K562 (cell line): ENCODE measurements around the gene TRIM24. TPM values are rescaled to one million over a fixed set of nuclear protein-coding genes. Genes with fewer than 3 reads are reported as not detected.
A peak's percentile ranks its signal among the peaks of the same experiment; 100 is the strongest.

Source experiments
- ATAC-seq: fragments of 200-7000 bp; cut with Tn5 transposase; 3 replicates; pipeline ENCODE4 v1.9.1; 2020; ENCODE audit warnings: moderate library complexity
- BruUV-seq: library from RNA; stranded (reverse); fragments of 400-500 nt; replicated peaks from 2 replicates; lab custom pipeline; 2021; lab: Mats Ljungman, UMichigan
- CTCF ChIA-PET: fragments of 300-600 bp; formaldehyde crosslinking; extraction: SDS; loops from one replicate; lab custom pipeline; 2021; ENCODE audit warnings: low intra/inter-chr PET ratio; lab: Yijun Ruan, JAX
- POLR2A ChIA-PET: fragments of 300-600, 350-650 bp; sonication (Branson Sonifier 250); formaldehyde crosslinking; extraction: SDS; loops from one replicate; lab custom pipeline; 2021; ENCODE audit warnings: antibody characterized with exemption, inconsistent platforms; lab: Yijun Ruan, JAX
- DNase-seq, 4 experiments: peaks; one replicate each; pipeline versions ENCODE4 v3.0.0 to v3.0.0-alpha.2; 2011 to 2018; ENCODE audit warnings: low spot score in 3 of 4, mixed read lengths in 3 of 4; ENCODE audit errors: extremely low read depth in 1 of 4
- FAIRE-seq: peaks from 2 replicates; lab custom pipeline; 2011; peaks lifted over from hg19 to GRCh38; lab: Jason Lieb, UNC
- H2AFZ ChIP-seq: 2 replicates; pipeline ENCODE4 v1.6.0; 2011; ENCODE audit warnings: low read depth, low read length, control low read depth, inconsistent platforms
- H3K27ac ChIP-seq: fragments of 200-600 bp; 3 replicates; pipeline ENCODE4 v1.8.0; 2011; ENCODE audit warnings: low read depth, mild to moderate bottlenecking, control low read depth, inconsistent platforms, low read length, moderate library complexity, mixed read lengths; ENCODE audit errors: extremely low read depth
- H3K27me3 ChIP-seq, 2 experiments: fragments of 300-600 bp in 1 of 2; 2 replicates in 1 of 2; 3 replicates in 1 of 2; pipeline versions ENCODE4 v1.6.0 to v1.8.0; 2011; ENCODE audit warnings: inconsistent platforms in 2 of 2, low read length in 2 of 2, mild to moderate bottlenecking in 1 of 2, mixed read lengths in 1 of 2, moderate library complexity in 1 of 2; ENCODE audit not compliant: control insufficient read depth in 2 of 2, insufficient read depth in 2 of 2
- H3K36me3 ChIP-seq: fragments of 300-600 bp; 3 replicates; pipeline ENCODE4 v1.8.0; 2011; ENCODE audit warnings: mild to moderate bottlenecking, low read length, inconsistent platforms; ENCODE audit not compliant: control insufficient read depth, insufficient read depth
- H3K4me1 ChIP-seq, 2 experiments: fragments of 200-600 bp in 1 of 2; replicated peaks in 1 of 2; 2 replicates in 1 of 2; 3 replicates in 1 of 2; pipeline versions ENCODE4 v1.5.1 to v1.8.0; 2011; ENCODE audit warnings: inconsistent platforms in 2 of 2, low read length in 2 of 2, mild to moderate bottlenecking in 1 of 2, mixed read lengths in 1 of 2, moderate library complexity in 1 of 2; ENCODE audit not compliant: control insufficient read depth in 2 of 2, insufficient read depth in 2 of 2
- H3K4me2 ChIP-seq: 2 replicates; pipeline ENCODE4 v1.6.1; 2011; ENCODE audit warnings: low read length, control low read depth, inconsistent platforms, mixed read lengths; ENCODE audit not compliant: insufficient read depth
- H3K4me3 ChIP-seq: fragments of 200-600 bp; sonication (generic), shearing (Covaris generic); 2 replicates; pipeline ENCODE4 v1.5.1; 2016; ENCODE audit warnings: control low read depth, inconsistent platforms
- H3K79me2 ChIP-seq: fragments of 200-600 bp; 3 replicates; pipeline ENCODE4 v1.8.0; 2011; ENCODE audit warnings: low read length, inconsistent platforms; ENCODE audit not compliant: control insufficient read depth, insufficient read depth
- H3K9ac ChIP-seq, 2 experiments: 2 replicates each; pipeline versions ENCODE4 v1.6.0 to v1.6.1; 2011; ENCODE audit warnings: low read depth in 2 of 2, low read length in 2 of 2, control low read depth in 1 of 2, inconsistent platforms in 1 of 2, mild to moderate bottlenecking in 1 of 2, mixed read lengths in 1 of 2; ENCODE audit not compliant: insufficient read depth in 1 of 2
- H3K9me1 ChIP-seq: one replicate; pipeline ENCODE4 v1.6.0; 2011; ENCODE audit warnings: inconsistent platforms, mild to moderate bottlenecking, low read length, moderate library complexity; ENCODE audit not compliant: control insufficient read depth, insufficient read depth
- H3K9me3 ChIP-seq: replicated peaks from 2 replicates; pipeline ENCODE4 v1.5.1; 2011; ENCODE audit warnings: low read depth, low read length, inconsistent platforms; ENCODE audit not compliant: control insufficient read depth, insufficient read depth
- H4K20me1 ChIP-seq: replicated peaks from 2 replicates; pipeline ENCODE4 v1.6.1; 2011; ENCODE audit warnings: low read length, inconsistent platforms, mixed read lengths; ENCODE audit not compliant: control insufficient read depth, insufficient read depth
- ARID1B ChIP-seq: fragments of 450-650 bp; IDR thresholded peaks from 2 replicates; pipeline ENCODE4 v1.6.1; 2016; ENCODE audit warnings: antibody characterized with exemption, mild to moderate bottlenecking, inconsistent platforms
- CCAR2 ChIP-seq: fragments of 200-400 bp; formaldehyde crosslinking; IDR thresholded peaks from 2 replicates; pipeline ENCODE4 v1.6.1; 2017; ENCODE audit warnings: mild to moderate bottlenecking, low read depth, low read length
- CEBPB ChIP-seq: fragments of 450-650 bp; IDR thresholded peaks from 2 replicates; pipeline ENCODE4 v1.6.1; 2016; ENCODE audit warnings: missing genetic modification characterization, missing compliant biosample characterization
- DMBX1 ChIP-seq: fragments of 250-450 bp; sonication (Bioruptor Pico); IDR thresholded peaks from 2 replicates; pipeline ENCODE4 v1.8.0; 2022; ENCODE audit warnings: inconsistent platforms, mild to moderate bottlenecking, moderate library complexity, borderline replicate concordance
- HBP1 ChIP-seq: fragments of 450-650 bp; formaldehyde crosslinking; IDR thresholded peaks from 2 replicates; pipeline ENCODE4 v1.4.0; 2022; ENCODE audit warnings: missing genetic modification characterization
- MBD2 ChIP-seq: sonication (generic); IDR thresholded peaks from 2 replicates; pipeline ENCODE4 v1.6.1; 2016; ENCODE audit warnings: low read depth, borderline replicate concordance
- PHF21A ChIP-seq: fragments of 450-650 bp; IDR thresholded peaks from 2 replicates; pipeline ENCODE4 v1.6.1; 2017; ENCODE audit warnings: low read depth, borderline replicate concordance
- POLR2H ChIP-seq: IDR thresholded peaks from 2 replicates; pipeline ENCODE4 v1.6.1; 2016; ENCODE audit warnings: missing genetic modification characterization, low read depth, mild to moderate bottlenecking, control low read depth, missing compliant biosample characterization, moderate library complexity
- SIRT6 ChIP-seq: IDR thresholded peaks from one replicate; pipeline ENCODE4 v1.6.1; 2012; ENCODE audit warnings: low read depth, mild to moderate bottlenecking, control low read depth, inconsistent platforms, low read length, moderate library complexity
- YY1 ChIP-seq, 3 experiments: IDR thresholded peaks; 2 replicates each; pipeline ENCODE4 v1.6.1; 2011; ENCODE audit warnings: low read length in 2 of 3, mild to moderate bottlenecking in 2 of 3, moderate library complexity in 2 of 3, borderline replicate concordance in 1 of 3, control low read depth in 1 of 3, low read depth in 1 of 3; ENCODE audit not compliant: insufficient read depth in 3 of 3, insufficient replicate concordance in 2 of 3, control insufficient read depth in 1 of 3, insufficient read length in 1 of 3; ENCODE audit errors: extremely low read depth in 1 of 3
- ZBTB2 ChIP-seq: fragments of 450-650 bp; IDR thresholded peaks from 2 replicates; pipeline ENCODE4 v1.6.1; 2016; ENCODE audit warnings: antibody characterized with exemption
- ZNF41 ChIP-seq: fragments of 250-450 bp; sonication (Bioruptor Pico); conservative IDR thresholded peaks from 2 replicates; pipeline ENCODE4 v1.4.0; 2020; ENCODE audit warnings: mild to moderate bottlenecking
- ZNF778 ChIP-seq: fragments of 450-650 bp; formaldehyde crosslinking; IDR thresholded peaks from 2 replicates; pipeline ENCODE4 v1.4.0; 2020; ENCODE audit warnings: mild to moderate bottlenecking, moderate library complexity
- WGBS: fragments of 100-300 bp; shearing (Covaris generic); methylation state at CpG from one replicate; pipeline ENCODE4 v1.1.6; 2016; ENCODE audit warnings: low coverage, mixed read lengths; ENCODE audit not compliant: insufficient coverage; ENCODE audit errors: missing lambda C conversion rate; 5-methylcytosine and 5-hydroxymethylcytosine counted together
- in situ Hi-C: fragments of 300-500 bp; cut with MboI; formaldehyde crosslinking; loops from 4 replicates; pipeline ENCODE4 v1.15.0; 2018; ENCODE audit warnings: inconsistent platforms, mixed read lengths
- intact Hi-C: fragments of 100-400 bp; cut with micrococcal nuclease; formaldehyde crosslinking; loops from 2 replicates; pipeline ENCODE4 v1.14.2; 2022
- polyA plus RNA-seq, 8 experiments: library from polyadenylated mRNA; depleted of rRNA in 4 of 8; stranded (reverse) in 5 of 8; unstranded in 3 of 8; fragments of >200 nt; fragmentation: Nextera tagmentation in 2 of 8; fragmentation: Illumina TruSeq in 1 of 8; extraction: Ambion mirVana in 2 of 8; extraction: Trizol in 1 of 8; gene quantifications; 2 replicates each; pipeline versions ENCODE4 v1.2.1 to v1.2.3, GENCODE V29; 2011 to 2014; ENCODE audit warnings: inconsistent platforms in 1 of 8, missing spikeins in 1 of 8
- total RNA-seq, 7 experiments: library from RNA; depleted of rRNA in 6 of 7; stranded (reverse); fragments of >200 nt in 6 of 7; fragmentation: Illumina TruSeq in 2 of 7; extraction: Trizol in 2 of 7; gene quantifications; 2 replicates each; pipeline versions ENCODE4 v1.2.1 to v1.2.3, GENCODE V29; 2011 to 2021; ENCODE audit warnings: low replicate concordance in 1 of 7

Gene TRIM24
- total and polyA plus RNA-seq, 9 of the 15 experiments (the other 6 are each of a cell fraction or from before 2014, with no cell fraction given) = 13.4 to 74.0 (median 41.7) TPM

DNA sequence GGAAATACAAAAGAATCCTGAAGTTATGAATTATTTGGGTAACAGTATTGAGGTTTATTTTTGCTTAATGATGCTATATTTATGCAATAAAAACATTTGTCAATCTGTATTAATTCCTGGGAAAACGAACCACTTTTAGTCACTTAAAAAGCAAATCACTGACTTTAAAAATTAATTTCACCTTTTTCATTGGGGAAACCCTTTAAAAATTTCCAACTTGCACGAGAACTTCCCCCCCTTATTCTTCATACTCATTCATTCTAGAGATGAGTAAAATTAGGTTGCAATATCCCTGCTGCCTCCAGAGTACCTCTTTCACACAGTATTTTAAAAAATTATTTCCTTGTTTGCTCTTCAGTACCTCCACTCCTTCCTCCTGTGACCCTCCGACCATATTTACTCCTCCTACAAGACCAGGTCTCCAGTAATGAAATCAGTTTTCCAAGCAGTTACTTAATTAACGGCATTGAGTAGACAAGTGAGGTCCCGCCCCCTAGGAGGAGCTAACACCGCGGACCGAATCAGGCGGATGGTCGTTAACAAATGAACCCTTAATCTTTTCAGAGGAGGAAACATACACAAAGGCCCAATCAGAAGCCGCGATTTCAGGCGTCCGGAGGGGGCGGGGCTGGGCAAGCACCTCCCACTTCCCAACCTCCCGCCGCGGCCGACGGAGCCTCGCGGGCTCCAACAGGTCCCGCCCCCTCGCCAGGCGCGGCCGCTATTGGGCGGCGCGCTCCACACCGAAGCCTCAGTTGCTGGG, 465 bp upstream of the TRIM24 start (continued):
- TF ChIP-seq ARID1B (peak; percentile 13; the same call in 1 of the 2 replicates), MBD2 (0 out of 2 replicates have a peak, but pooled peaks have one; percentile 2)
- TF ChIP-seq, all 486 proteins: peak for 62

DNA sequence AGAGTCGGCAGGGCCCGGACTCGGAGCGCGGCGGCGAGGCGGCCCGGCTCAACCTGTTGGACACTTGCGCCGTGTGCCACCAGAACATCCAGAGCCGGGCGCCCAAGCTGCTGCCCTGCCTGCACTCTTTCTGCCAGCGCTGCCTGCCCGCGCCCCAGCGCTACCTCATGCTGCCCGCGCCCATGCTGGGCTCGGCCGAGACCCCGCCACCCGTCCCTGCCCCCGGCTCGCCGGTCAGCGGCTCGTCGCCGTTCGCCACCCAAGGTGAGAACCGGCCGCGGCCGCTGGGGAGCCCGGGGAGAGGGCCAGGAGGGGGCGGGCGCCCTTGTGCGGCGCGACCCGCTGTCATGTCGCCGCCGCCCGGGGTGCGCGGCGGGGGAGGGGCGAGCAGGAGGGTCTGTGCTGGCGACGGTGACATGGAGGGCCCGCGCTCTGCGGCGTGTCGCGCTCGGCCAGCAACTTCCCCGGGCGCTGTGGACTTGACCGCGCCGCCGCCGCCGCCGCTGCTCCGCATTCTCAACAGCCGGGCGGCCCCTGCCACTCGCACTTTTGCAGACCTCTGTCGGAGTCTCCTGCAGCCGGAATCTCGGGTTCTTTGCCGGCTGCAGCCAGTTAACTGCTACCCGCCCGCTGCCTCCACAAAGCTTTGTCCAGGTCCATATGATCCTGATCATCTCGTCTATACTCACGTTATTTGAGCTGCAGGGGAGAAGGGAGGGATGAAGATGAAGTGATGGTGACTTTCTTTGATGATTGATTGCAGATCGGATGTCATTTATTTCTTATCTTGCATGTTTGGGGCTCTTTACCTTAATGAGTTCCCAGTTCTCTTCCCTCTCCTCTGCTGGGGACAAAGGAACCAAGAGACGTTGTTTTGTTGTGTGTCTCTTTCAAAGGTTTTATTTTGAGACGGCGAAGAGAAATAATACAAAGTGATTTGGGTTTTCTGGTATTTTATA, 869 bp downstream of the TRIM24 start:
- Histone ChIP-seq H3K4me3 (peak overlapping the region; percentile 60), H3K4me2 (peak overlapping the region; percentile 96), H4K20me1 (peaks cover 3% of the 10 kb centered on the region; the same call in 1 of the 2 replicates), H3K4me1 (peaks cover 2 to 22% of the 10 kb centered on the region in 2 experiments; a peak in 3 of 5 replicates), H3K9me1 (no peaks in the 10 kb centered on the region), H3K79me2 (peaks cover 56% of the 10 kb centered on the region), H3K27me3 (no peaks in the 10 kb centered on the region), H3K9ac (peak overlapping the region; percentile 90 to 99), H3K36me3 (peaks cover 14% of the 10 kb centered on the region; the same call in 2 of the 3 replicates), H3K27ac (peak overlapping the region; percentile 96), H2AFZ (peak overlapping the region; percentile 82), H3K9me3 (peaks cover 6% of the 10 kb centered on the region; the same call in 1 of the 2 replicates)
- no TSS peak for BruUV-seq
- WGBS = under 1% methylated on average over 68 of the region's 84 CpGs
- DNase-seq (peak; percentile 83 to 88 (median 86)), ATAC-seq (peak; percentile 77), FAIRE-seq (peak; percentile 42)
- POLR2A ChIA-PET = interaction anchor here (0.9 to 4.6 kb wide), 5 partner anchors 9 to 146 kb away, joined by 3 to 30 read pairs (median 4); no protein-coding TSS in a partner anchor
- in situ Hi-C loops = no loop called here
- intact Hi-C loops = loop anchor here (5.0 kb wide), 1 partner anchor 204 kb away; no protein-coding TSS in a partner anchor
- CTCF ChIA-PET = no interaction called here
- TF ChIP-seq ZNF778 (no peak), CCAR2 (no peak), HBP1 (CRISPR knock-in tag) (no peak), PHF21A (no peak), CEBPB (tag) (no peak), SIRT6 (no peak), POLR2H (tag) (no peak), ZBTB2 (no peak), DMBX1 (CRISPR knock-in tag) (no peak; the same call in 1 of the 2 replicates), ZNF41 (CRISPR knock-in tag) (0 out of 2 replicates have a peak, but pooled peaks have one; percentile 0), YY1 (IDR thresholded peaks at IDR 0.05; ENCODE audit: borderline replicate concordance in 1 of 3, control insufficient read depth in 1 of 3, extremely low read depth in 1 of 3, insufficient read depth in 3 of 3, insufficient read length in 1 of 3, insufficient replicate concordance in 2 of 3, low read depth in 1 of 3, low read length in 2 of 3) (peak in 2 of 3 experiments; percentile 79 to 88)
